Bladder microvascular endothelial cell (primary cell): ENCODE data around the gene PSPC1. TPM values are rescaled to one million over a fixed set of nuclear protein-coding genes. Genes with fewer than 3 reads are reported as not detected.

Experiments
- total RNA-seq: library from RNA; depleted of rRNA; stranded (reverse); fragments of >200 nt; gene quantifications from 2 replicates; pipeline ENCODE4 v1.2.3, GENCODE V29; 2014

PSPC1 gene
- total RNA-seq, result 50.0 and 81.1 TPM in 2 replicates

GRCh38 chr13:19782727-19783682 lies at the start of gene PSPC1:
Gene PSPC1, minus strand, starts transcription at chr13:19782945. Its CDS starts 188 bp downstream, at chr13:19782757.

Other genes starting within 250 kb of the PSPC1 start
- gene TPTE2, start 221.4 kb downstream of the PSPC1 start, total RNA-seq, result not detected in 2 replicates
- gene MPHOSPH8, start 149.3 kb downstream of the PSPC1 start, total RNA-seq, result 9.2 and 18.6 TPM in 2 replicates
- 7.6 and 13.8 TPM in 2 replicates for gene ZMYM5, start 80.7 kb upstream of the PSPC1 start, total RNA-seq
- 25.7 and 88.4 TPM in 2 replicates for gene ZMYM2, start 175.8 kb upstream of the PSPC1 start, total RNA-seq